NT2/D1 (cell line): ENCODE measurements around the gene C17orf58.
A peak's percentile ranks its signal among the peaks of the same experiment; 100 is the strongest.
"Not testable (repeated sequence)": the region's sequence is repeated elsewhere in the genome, so short reads cannot be mapped to it uniquely, and the experiment has no call there.

Source experiments
- DNase-seq: peaks from one replicate; pipeline ENCODE4 v3.0.0-alpha.2; 2011; ENCODE audit warnings: low read depth, low spot score
- H3K27me3 ChIP-seq: 2 replicates; pipeline ENCODE4 v1.6.0; 2011; ENCODE audit warnings: mild to moderate bottlenecking; ENCODE audit not compliant: insufficient read length, insufficient read depth
- H3K36me3 ChIP-seq: 2 replicates; pipeline ENCODE4 v1.6.1; 2011; ENCODE audit warnings: mild to moderate bottlenecking, low read length, mixed read lengths; ENCODE audit not compliant: insufficient read depth, insufficient read length
- H3K4me1 ChIP-seq: 2 replicates; pipeline ENCODE4 v1.5.1; 2011; ENCODE audit not compliant: insufficient read depth, insufficient read length
- H3K4me3 ChIP-seq: 2 replicates; pipeline ENCODE4 v1.5.1; 2011; ENCODE audit warnings: low read depth; ENCODE audit not compliant: insufficient read length
- H3K9ac ChIP-seq: 2 replicates; pipeline ENCODE4 v1.6.0; 2011; ENCODE audit warnings: low read depth; ENCODE audit not compliant: insufficient read length
- H3K9me3 ChIP-seq: 2 replicates; pipeline ENCODE4 v1.5.1; 2011; ENCODE audit warnings: mild to moderate bottlenecking, low read length; ENCODE audit not compliant: insufficient read depth
- SUZ12 ChIP-seq: IDR thresholded peaks from 2 replicates; pipeline ENCODE4 v1.6.1; 2011; ENCODE audit not compliant: insufficient read length, insufficient read depth; ENCODE audit errors: extremely low read depth
- YY1 ChIP-seq: IDR thresholded peaks from 2 replicates; pipeline ENCODE4 v1.6.1; 2011; ENCODE audit not compliant: insufficient read length, insufficient read depth
- ZNF274 ChIP-seq: IDR thresholded peaks from 2 replicates; pipeline ENCODE4 v1.6.1; 2011; ENCODE audit warnings: mild to moderate bottlenecking, low read depth, low read length

The C17orf58 gene

DNA sequence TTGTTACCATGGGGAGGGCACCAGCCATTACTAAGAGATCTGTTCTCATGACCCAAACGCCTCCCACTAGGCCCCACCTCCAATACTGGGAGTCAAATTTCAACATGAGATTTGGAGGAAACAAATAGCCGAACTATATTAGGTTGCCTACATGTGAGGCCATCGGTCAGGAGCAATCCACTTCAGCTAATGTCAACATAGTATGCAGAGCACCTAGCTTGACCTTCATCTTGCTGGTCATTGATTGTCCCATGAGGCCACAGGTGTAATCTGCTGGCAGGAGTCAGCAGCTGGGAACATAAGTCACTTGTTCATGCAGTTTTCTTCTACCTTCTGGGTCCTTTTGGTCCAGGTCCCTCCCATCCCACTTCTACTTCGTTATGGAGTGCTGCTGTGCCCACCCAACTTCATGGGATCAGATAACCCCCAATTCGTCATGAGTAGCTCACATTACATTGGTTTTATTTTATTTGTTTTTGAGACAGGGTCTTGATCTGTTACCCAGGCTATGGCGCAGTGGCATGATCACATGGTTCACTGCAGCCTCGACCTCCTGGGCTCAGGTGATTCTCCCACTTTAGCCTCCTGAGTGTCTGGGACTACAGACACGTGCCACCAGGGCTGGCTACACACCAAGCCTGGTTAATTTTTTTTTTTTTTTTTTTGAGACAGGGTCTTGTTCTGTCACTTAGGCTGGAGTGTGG lies 33.4 kb upstream of the C17orf58 start:
- DNase-seq = no peak
- Histone ChIP-seq H3K4me3 (no peak overlapping the region), H3K36me3 (no peaks in the 10 kb centered on the region), H3K9ac (no peak overlapping the region), H3K4me1 (peaks cover 3% of the 10 kb centered on the region), H3K27me3 (no peaks in the 10 kb centered on the region), H3K9me3 (no peaks in the 10 kb centered on the region)
- TF ChIP-seq ZNF274 (no peak), SUZ12 (no peak), YY1 (no peak)

DNA sequence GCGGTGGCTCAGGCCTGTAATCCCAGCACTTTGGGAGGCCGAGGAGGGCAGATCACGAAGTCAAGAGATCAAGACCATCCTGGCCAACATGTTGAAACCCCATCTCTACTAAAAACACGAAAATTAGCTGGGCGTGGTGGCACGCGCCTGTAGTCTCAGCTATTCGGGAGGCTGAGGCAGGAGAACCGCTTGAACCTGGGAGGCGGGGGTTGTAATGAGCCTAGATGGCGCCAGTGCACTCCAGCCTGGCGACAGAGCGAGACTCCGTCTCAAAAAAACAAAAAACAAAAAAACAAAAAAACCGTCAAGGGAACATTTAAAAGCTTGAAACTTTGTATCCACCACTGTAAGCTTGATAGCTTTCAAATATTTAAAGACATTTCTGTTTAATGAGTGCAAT lies 26.3 kb upstream of the C17orf58 start:
- H3K36me3 ChIP-seq, H3K9ac ChIP-seq, H3K4me3 ChIP-seq, H3K4me1 ChIP-seq, H3K27me3 ChIP-seq, DNase-seq, H3K9me3 ChIP-seq: not testable (repeated sequence)

DNA sequence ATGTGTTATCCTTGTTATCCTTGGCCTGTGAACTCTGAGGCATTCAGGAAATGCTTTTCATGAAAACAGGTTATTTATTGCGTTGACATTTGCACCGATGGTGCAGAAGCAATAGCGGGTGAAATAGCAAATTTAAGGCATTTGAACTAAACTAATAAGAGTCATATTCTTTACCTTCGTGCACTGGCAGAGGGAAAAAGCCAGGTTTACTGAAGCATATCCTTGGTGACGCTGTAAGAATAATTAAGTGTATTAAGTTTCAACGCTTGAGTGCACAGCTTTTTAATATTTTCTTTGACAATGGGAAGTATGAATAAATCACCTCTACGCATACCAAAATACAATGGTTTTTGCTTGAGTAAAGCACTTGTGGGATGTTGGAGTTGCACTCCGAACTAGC lies 25.7 kb upstream of the C17orf58 start:
- no peak for DNase-seq
- no peaks in the 10 kb centered on the region for H3K4me1 ChIP-seq
- H3K9ac ChIP-seq = no peak overlapping the region
- H3K27me3 ChIP-seq = no peaks in the 10 kb centered on the region
- TF ChIP-seq ZNF274 = no peak
- no peak for TF ChIP-seq YY1
- TF ChIP-seq SUZ12 = no peak
- no peak overlapping the region for H3K4me3 ChIP-seq
- H3K36me3 ChIP-seq = no peaks in the 10 kb centered on the region
- no peaks in the 10 kb centered on the region for H3K9me3 ChIP-seq

DNA sequence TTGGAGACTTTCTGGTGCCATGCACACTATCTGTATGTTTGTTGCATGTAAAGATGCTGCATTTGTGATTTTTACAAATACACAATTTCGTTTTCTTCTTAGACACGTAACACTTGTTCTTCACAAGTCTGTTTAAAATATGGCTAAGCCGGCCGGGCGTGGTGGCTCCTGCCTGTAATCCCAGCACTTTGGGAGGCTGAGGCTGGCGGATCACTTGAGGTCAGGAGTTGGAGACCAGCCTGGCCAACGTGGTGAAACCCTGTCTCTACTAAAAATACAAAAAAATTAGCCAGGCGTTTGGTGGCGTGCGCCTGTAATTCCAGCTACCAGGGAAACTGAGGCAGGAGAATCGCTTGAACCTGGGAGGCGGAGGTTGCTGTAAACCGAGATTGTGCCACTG lies 24.5 kb upstream of the C17orf58 start:
- Histone ChIP-seq H3K9ac (peak overlapping the region; percentile 77), H3K4me3 (peak overlapping the region; percentile 65)
- DNase-seq, H3K9me3 ChIP-seq, H3K4me1 ChIP-seq, H3K27me3 ChIP-seq, H3K36me3 ChIP-seq: not testable (repeated sequence)

DNA sequence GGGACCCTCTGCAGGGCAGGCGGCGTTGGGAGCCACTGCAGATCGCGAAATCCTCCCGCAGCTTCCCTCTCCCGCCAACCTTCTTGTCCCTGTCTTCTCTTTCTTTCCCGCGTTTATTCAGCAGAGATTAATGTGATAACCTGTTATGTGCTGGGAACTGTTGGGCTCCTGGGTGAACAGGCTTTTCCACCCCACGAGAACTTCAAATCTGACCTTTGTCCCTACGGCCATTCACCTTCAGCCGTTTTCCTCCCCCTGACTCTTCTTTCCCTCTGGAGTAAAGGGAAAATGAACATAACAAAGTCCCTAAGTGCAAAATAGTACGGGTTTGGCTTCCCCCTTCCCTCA lies 24.1 kb upstream of the C17orf58 start:
- Histone ChIP-seq H3K4me3 (peak overlapping the region; percentile 65), H3K9ac (peak overlapping the region; percentile 77), H3K36me3 (no peaks in the 10 kb centered on the region), H3K4me1 (no peaks in the 10 kb centered on the region), H3K27me3 (no peaks in the 10 kb centered on the region), H3K9me3 (no peaks in the 10 kb centered on the region)
- TF ChIP-seq YY1 = no peak
- DNase-seq = no peak

DNA sequence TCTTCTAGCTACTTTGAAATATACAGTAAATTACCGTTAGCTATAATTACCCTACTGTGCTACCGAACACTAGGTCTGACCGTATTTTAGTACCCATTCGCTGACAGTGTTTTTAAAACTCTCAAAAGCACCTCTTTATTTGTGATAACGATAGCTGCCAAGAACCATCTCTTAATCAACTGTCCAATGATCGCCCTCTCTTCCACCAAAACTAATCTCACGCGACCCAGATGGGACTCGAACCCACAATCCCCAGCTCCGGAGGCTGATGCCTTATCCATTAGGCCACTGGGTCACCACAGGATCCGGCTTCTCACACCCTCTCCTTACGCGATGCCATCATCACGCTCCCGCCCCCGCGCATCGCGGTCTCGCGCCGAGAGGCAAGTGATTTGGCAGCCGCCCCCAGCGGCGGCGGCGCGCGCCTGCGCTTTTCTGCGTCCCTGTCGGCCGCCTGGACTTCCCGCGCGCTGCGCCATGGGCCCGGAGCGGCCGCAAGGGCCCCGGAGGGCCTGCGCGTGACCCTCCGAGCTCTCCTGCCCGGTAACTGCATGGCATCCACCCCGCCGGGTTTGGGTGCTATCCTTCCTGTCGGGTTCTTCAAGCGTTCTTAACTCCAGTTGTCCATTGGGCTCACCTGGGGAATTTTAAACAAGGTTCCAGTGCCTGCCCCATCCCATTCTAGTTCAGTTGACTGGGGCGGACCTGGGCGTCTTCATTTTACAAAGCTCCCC lies 23.6 kb upstream of the C17orf58 start:
- peak overlapping the region; percentile 77 for H3K9ac ChIP-seq
- peak; percentile 91 for DNase-seq
- H3K27me3 ChIP-seq = no peaks in the 10 kb centered on the region
- no peaks in the 10 kb centered on the region for H3K4me1 ChIP-seq
- peak overlapping the region; percentile 65 for H3K4me3 ChIP-seq
- no peaks in the 10 kb centered on the region for H3K9me3 ChIP-seq
- TF ChIP-seq YY1 (no peak), SUZ12 (no peak), ZNF274 (no peak)
- no peaks in the 10 kb centered on the region for H3K36me3 ChIP-seq

DNA sequence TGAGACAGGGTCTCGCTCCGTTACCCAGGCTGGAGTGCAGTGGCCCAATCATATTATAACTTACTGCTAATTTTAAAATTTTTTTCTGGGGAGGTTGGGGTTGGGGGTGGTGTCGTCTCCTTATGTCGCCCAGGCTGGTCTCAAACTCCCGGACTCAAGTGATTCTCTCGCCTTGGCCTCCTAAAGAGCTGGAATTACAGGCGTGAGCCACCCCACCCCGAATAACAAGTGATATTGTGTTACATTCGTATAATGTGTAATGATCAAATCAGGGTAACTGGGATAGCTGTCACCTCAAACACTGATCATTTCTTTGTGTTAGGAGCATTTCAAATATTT lies 23.0 kb upstream of the C17orf58 start:
- DNase-seq = no peak
- Histone ChIP-seq H3K36me3 (no peaks in the 10 kb centered on the region), H3K9ac (no peak overlapping the region), H3K4me3 (no peak overlapping the region), H3K4me1 (no peaks in the 10 kb centered on the region), H3K27me3 (no peaks in the 10 kb centered on the region), H3K9me3 (no peaks in the 10 kb centered on the region)
- TF ChIP-seq ZNF274 = no peak
- TF ChIP-seq SUZ12 = no peak
- no peak for TF ChIP-seq YY1

DNA sequence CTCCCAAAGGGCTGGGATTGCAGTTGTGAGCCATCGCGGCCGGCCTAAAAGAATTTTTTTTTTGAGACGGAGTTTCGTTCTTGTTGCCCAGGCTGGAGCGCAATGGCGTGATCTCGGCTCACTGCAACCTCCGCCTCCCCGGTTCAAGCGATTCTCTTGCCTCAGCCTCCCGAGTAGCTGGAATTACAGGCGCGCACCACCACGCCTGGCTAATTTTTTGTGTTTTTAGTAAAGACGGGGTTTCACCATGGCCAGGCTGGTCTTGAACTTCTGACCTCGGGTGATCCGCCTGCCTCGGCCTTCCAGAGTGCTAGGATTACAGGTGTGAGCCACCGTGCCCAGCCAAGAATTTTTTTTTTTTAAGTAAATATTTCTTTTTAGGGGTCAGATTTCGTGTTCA lies 22.2 kb upstream of the C17orf58 start:
- H3K4me1 ChIP-seq, H3K9me3 ChIP-seq, H3K4me3 ChIP-seq, H3K36me3 ChIP-seq, H3K9ac ChIP-seq, DNase-seq, H3K27me3 ChIP-seq: not testable (repeated sequence)
